Measurements from ENCODE around the gene IL23A.

- TF ChIP-seq POLR2A (IDR thresholded peaks at IDR 0.05) (no peak), CTCF (IDR thresholded peaks at IDR 0.05) (no peak)
Measured at GRCh38 chr12:56339158-56339422, 406 bp downstream of the IL23A start.

Measured in body of pancreas (tissue), 4 donors.